Testis (tissue), 2 donors: ENCODE measurements around the gene PCBP3.

Source experiments
- POLR2A ChIP-seq: fragments of 450-650 bp; IDR thresholded peaks from one replicate; pipeline ENCODE4 v1.6.1; 2017; ENCODE audit warnings: antibody characterized with exemption, mild to moderate bottlenecking, moderate library complexity
- TF ChIP-seq, protein P1 (sequence below), 3 experiments: fragments of 450-650 bp in 2 of 3; fragments of 200-600 bp in 1 of 3; sonication (generic) in 1 of 3; IDR thresholded peaks; one replicate each; pipeline ENCODE4 v1.5.1; 2016 to 2019; ENCODE audit warnings: antibody characterized with exemption in 3 of 3, mild to moderate bottlenecking in 2 of 3, moderate library complexity in 1 of 3

DNA sequence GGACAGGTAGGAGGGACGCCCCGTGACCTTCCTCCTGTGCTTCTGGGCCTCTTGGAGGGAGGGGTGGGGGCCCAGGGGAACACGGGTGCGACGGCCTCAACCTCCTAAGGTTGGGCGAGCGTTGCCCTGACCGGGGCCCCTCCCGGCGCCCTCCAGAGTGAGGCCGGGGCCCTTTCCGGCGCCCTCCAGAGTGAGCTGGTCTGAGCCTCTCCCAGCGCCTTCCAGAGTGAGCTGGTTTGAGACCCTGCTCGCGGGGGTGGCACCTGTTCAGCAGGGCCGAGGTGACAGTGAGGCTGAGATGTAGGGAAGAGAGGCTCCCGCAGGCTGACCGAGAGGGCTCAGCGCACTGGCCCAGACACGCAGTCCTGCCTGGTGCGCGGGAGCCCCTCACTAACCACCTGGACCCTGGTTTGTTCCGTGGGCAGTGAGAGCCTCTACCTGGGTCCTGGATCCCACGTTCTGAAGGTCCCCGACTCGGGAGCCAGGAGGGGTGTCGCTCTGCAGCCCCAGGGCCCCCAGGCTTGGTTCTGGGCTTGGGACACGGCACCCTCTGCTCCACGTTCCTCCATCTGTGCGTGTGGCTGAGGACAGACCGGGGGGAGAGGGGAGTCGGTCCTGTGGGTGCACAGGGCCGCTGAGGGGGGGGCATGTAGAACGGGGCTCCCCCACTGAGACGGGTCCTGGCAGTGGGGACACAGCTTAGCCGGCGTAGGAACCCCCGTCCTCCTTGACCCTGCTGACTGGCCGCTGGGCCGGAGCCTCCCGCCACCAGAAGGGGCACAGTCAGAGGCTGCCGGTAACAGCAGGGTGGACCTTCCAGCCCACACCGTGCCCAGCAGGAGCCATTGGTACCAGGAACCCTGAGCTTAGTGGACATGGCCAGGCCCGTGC, 339.5 kb downstream of the PCBP3 start:
- TF ChIP-seq, protein P1, sequence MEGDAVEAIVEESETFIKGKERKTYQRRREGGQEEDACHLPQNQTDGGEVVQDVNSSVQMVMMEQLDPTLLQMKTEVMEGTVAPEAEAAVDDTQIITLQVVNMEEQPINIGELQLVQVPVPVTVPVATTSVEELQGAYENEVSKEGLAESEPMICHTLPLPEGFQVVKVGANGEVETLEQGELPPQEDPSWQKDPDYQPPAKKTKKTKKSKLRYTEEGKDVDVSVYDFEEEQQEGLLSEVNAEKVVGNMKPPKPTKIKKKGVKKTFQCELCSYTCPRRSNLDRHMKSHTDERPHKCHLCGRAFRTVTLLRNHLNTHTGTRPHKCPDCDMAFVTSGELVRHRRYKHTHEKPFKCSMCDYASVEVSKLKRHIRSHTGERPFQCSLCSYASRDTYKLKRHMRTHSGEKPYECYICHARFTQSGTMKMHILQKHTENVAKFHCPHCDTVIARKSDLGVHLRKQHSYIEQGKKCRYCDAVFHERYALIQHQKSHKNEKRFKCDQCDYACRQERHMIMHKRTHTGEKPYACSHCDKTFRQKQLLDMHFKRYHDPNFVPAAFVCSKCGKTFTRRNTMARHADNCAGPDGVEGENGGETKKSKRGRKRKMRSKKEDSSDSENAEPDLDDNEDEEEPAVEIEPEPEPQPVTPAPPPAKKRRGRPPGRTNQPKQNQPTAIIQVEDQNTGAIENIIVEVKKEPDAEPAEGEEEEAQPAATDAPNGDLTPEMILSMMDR (IDR thresholded peaks at IDR 0.05): no peak
- no peak for TF ChIP-seq POLR2A
